Smooth muscle cell (in vitro differentiated cells): ENCODE measurements around the gene ANKRD40CL. TPM values are rescaled to one million over a fixed set of nuclear protein-coding genes. Genes with fewer than 3 reads are reported as not detected.

Experiments
- DNase-seq: peaks from one replicate; lab custom pipeline; 2025; ENCODE audit not compliant: unreplicated experiment; lab: John Stamatoyannopoulos, UW
- H2AFZ ChIP-seq: fragments of 200-600 bp; sonication (generic); 2 replicates; pipeline ENCODE4 v1.6.0; 2016; ENCODE audit warnings: antibody characterized with exemption, low read depth, mild to moderate bottlenecking
- H3F3A ChIP-seq: fragments of 200-600 bp; sonication (generic); 2 replicates; pipeline ENCODE4 v1.6.0; 2017; ENCODE audit warnings: antibody characterized with exemption, low read depth
- H3K27ac ChIP-seq: fragments of 200-600 bp; sonication (generic); 2 replicates; pipeline ENCODE4 v1.5.1; 2016; ENCODE audit warnings: low read depth, mild to moderate bottlenecking
- H3K27me3 ChIP-seq: fragments of 200-600 bp; sonication (generic); 2 replicates; pipeline ENCODE4 v1.6.1; 2016; ENCODE audit warnings: low read depth, mild to moderate bottlenecking
- H3K36me3 ChIP-seq: fragments of 200-600 bp; sonication (generic); 2 replicates; pipeline ENCODE4 v1.5.1; 2016; ENCODE audit warnings: low read depth
- H3K4me1 ChIP-seq: fragments of 200-600 bp; sonication (generic); 2 replicates; pipeline ENCODE4 v1.5.1; 2016; ENCODE audit warnings: low read depth
- H3K4me2 ChIP-seq: fragments of 200-600 bp; sonication (generic); 2 replicates; pipeline ENCODE4 v1.6.0; 2016; ENCODE audit warnings: mild to moderate bottlenecking
- H3K4me3 ChIP-seq: fragments of 200-600 bp; sonication (generic); 2 replicates; pipeline ENCODE4 v1.5.1; 2016; ENCODE audit warnings: mild to moderate bottlenecking
- H3K79me2 ChIP-seq: fragments of 200-600 bp; sonication (generic); 2 replicates; pipeline ENCODE4 v1.6.0; 2016; ENCODE audit warnings: low read depth, mild to moderate bottlenecking
- H3K9ac ChIP-seq: fragments of 200-600 bp; sonication (generic); 2 replicates; pipeline ENCODE4 v1.6.0; 2016; ENCODE audit warnings: low read depth
- H3K9me3 ChIP-seq: fragments of 200-600 bp; sonication (generic); replicated peaks from 2 replicates; pipeline ENCODE4 v1.5.1; 2016; ENCODE audit warnings: low read depth
- H4K20me1 ChIP-seq: fragments of 200-600 bp; sonication (generic); 2 replicates; pipeline ENCODE4 v1.6.0; 2016; ENCODE audit warnings: low read depth
- CTCF ChIP-seq: fragments of 200-600 bp; sonication (generic); IDR thresholded peaks from 2 replicates; pipeline ENCODE4 v1.5.1; 2017; ENCODE audit warnings: borderline replicate concordance, mild to moderate bottlenecking, antibody characterized with exemption; ENCODE audit not compliant: insufficient read depth, poor library complexity, severe bottlenecking
- WGBS: methylation state at CpG from one replicate; pipeline ENCODE4 v1.1.7; 2016; ENCODE audit warnings: low lambda C conversion rate; 5-methylcytosine and 5-hydroxymethylcytosine counted together
- polyA plus RNA-seq: library from polyadenylated mRNA; unstranded; fragments of >200 nt; fragmentation: Nextera tagmentation; extraction: Ambion mirVana; gene quantifications from 2 replicates; pipeline ENCODE4 v1.2.1, GENCODE V29; 2016
- total RNA-seq: library from RNA; depleted of rRNA; stranded (reverse); fragments of >200 nt; gene quantifications from 2 replicates; pipeline ENCODE4 v1.2.3, GENCODE V29; 2014

Gene ANKRD40CL
- total RNA-seq (not detected in 2 replicates), polyA plus RNA-seq (not detected in 2 replicates)

GRCh38 chr17:50767446-50767845 lies at the start of gene ANKRD40CL:
ANKRD40CL (minus strand) TSS chr17:50767518; CDS start chr17:50766913, 605 bp downstream.
- H2AFZ ChIP-seq = no peak within 1 kb of the TSS
- H3K4me1 ChIP-seq = no peaks in the 10 kb centered on the region
- TF ChIP-seq CTCF = no peak
- no peaks in the 10 kb centered on the region for H3K9me3 ChIP-seq
- no peak within 1 kb of the TSS for H3K27ac ChIP-seq
- no peak within 1 kb of the TSS for H3K4me3 ChIP-seq
- no peaks in the 10 kb centered on the region for H4K20me1 ChIP-seq
- no peaks in the 10 kb centered on the region for H3K36me3 ChIP-seq
- no peak for DNase-seq
- H3F3A ChIP-seq = no peaks in the 10 kb centered on the region
- H3K4me2 ChIP-seq = no peak within 1 kb of the TSS
- WGBS = 86% methylated on average over 9 of the region's 9 CpGs
- H3K9ac ChIP-seq = no peak within 1 kb of the TSS
- H3K79me2 ChIP-seq = no peaks in the 10 kb centered on the region
- no peaks in the 10 kb centered on the region for H3K27me3 ChIP-seq

GRCh38 chr17:50816271-50816670 lies 49.0 kb upstream of the ANKRD40CL start:
- no peak overlapping the region for H3K27ac ChIP-seq
- H3K4me3 ChIP-seq = no peak overlapping the region
- no peaks in the 10 kb centered on the region for H3K9me3 ChIP-seq
- no peak overlapping the region for H3K4me2 ChIP-seq
- no peak for TF ChIP-seq CTCF
- DNase-seq = no peak
- H2AFZ ChIP-seq = no peak overlapping the region
- no peaks in the 10 kb centered on the region for H3F3A ChIP-seq
- 79% methylated on average over 5 of the region's 5 CpGs for WGBS
- no peak overlapping the region for H3K9ac ChIP-seq
- no peaks in the 10 kb centered on the region for H3K4me1 ChIP-seq
- no peaks in the 10 kb centered on the region for H3K27me3 ChIP-seq
- no peaks in the 10 kb centered on the region for H3K36me3 ChIP-seq
- H4K20me1 ChIP-seq = no peaks in the 10 kb centered on the region
- H3K79me2 ChIP-seq = no peaks in the 10 kb centered on the region

- Histone ChIP-seq H3K79me2 (no peaks in the 10 kb centered on the region), H2AFZ (no peak overlapping the region), H3K4me2 (no peak overlapping the region), H3K36me3 (no peaks in the 10 kb centered on the region), H3K27me3 (no peaks in the 10 kb centered on the region), H3K4me3 (no peak overlapping the region), H4K20me1 (no peaks in the 10 kb centered on the region), H3K4me1 (no peaks in the 10 kb centered on the region), H3F3A (no peaks in the 10 kb centered on the region), H3K9me3 (no peaks in the 10 kb centered on the region), H3K27ac (no peak overlapping the region), H3K9ac (no peak overlapping the region)
- 91% methylated on average over 3 of the region's 3 CpGs for WGBS
- DNase-seq = no peak
- no peak for TF ChIP-seq CTCF
Observed at GRCh38 chr17:50815400-50815799, 48.1 kb upstream of the ANKRD40CL start.

GRCh38 chr17:50813583-50813982 lies 46.3 kb upstream of the ANKRD40CL start:
- no peak overlapping the region for H3K9ac ChIP-seq
- no peaks in the 10 kb centered on the region for H4K20me1 ChIP-seq
- H3K4me2 ChIP-seq = no peak overlapping the region
- TF ChIP-seq CTCF = no peak
- H3K27me3 ChIP-seq = no peaks in the 10 kb centered on the region
- no peak for DNase-seq
- H3K4me1 ChIP-seq = no peaks in the 10 kb centered on the region
- no peaks in the 10 kb centered on the region for H3K9me3 ChIP-seq
- no peaks in the 10 kb centered on the region for H3K36me3 ChIP-seq
- no peaks in the 10 kb centered on the region for H3F3A ChIP-seq
- no peak overlapping the region for H3K27ac ChIP-seq
- no peak overlapping the region for H2AFZ ChIP-seq
- H3K79me2 ChIP-seq = no peaks in the 10 kb centered on the region
- H3K4me3 ChIP-seq = no peak overlapping the region
